OCI-LY7 (cell line): Measurements from ENCODE around the gene ADM2. TPM values are rescaled to one million over a fixed set of nuclear protein-coding genes. Genes with fewer than 3 reads are reported as not detected.

Experiments used
- BruUV-seq: library from RNA; stranded (reverse); fragments of 400-500 nt; replicated peaks from 2 replicates; lab custom pipeline; 2021; lab: Mats Ljungman, UMichigan
- CTCF ChIA-PET: fragments of 300-600 bp; sonication (Branson Sonifier 250); formaldehyde crosslinking; loops from one replicate; lab custom pipeline; 2022; ENCODE audit warnings: antibody characterized with exemption; ENCODE audit not compliant: unreplicated experiment; lab: Charles Lee
- POLR2A ChIA-PET: fragments of 300-600 bp; sonication (Branson Sonifier 250); formaldehyde crosslinking; loops from one replicate; lab custom pipeline; 2022; ENCODE audit warnings: antibody characterized with exemption; lab: Charles Lee
- DNase-seq: peaks from one replicate; pipeline ENCODE4 v3.0.0-alpha.2; 2015; ENCODE audit warnings: low spot score
- H2AFZ ChIP-seq: fragments of 200-600 bp; sonication (generic), shearing (Covaris generic); 2 replicates; pipeline ENCODE4 v1.6.1; 2014; ENCODE audit warnings: mild to moderate bottlenecking, antibody characterized with exemption, low read length, moderate library complexity
- H3K27ac ChIP-seq: fragments of 200-600 bp; sonication (generic); 2 replicates; pipeline ENCODE4 v1.5.1; 2014; ENCODE audit warnings: mixed run types, low read depth, mild to moderate bottlenecking, moderate library complexity, low read length, inconsistent platforms; ENCODE audit not compliant: poor library complexity, severe bottlenecking
- H3K36me3 ChIP-seq: fragments of 200-600 bp; sonication (generic); 2 replicates; pipeline ENCODE4 v1.6.1; 2014; ENCODE audit warnings: mild to moderate bottlenecking, antibody characterized with exemption, low read length, moderate library complexity, mixed read lengths; ENCODE audit not compliant: insufficient read depth
- H3K4me1 ChIP-seq: fragments of 200-600 bp; sonication (generic); 2 replicates; pipeline ENCODE4 v1.5.1; 2014; ENCODE audit warnings: mild to moderate bottlenecking, low read length; ENCODE audit not compliant: insufficient read depth, poor library complexity, severe bottlenecking
- H3K4me2 ChIP-seq: fragments of 200-600 bp; sonication (generic); 2 replicates; pipeline ENCODE4 v1.6.1; 2014; ENCODE audit warnings: mild to moderate bottlenecking, low read length
- H3K4me3 ChIP-seq: fragments of 200-600 bp; sonication (generic); 2 replicates; pipeline ENCODE4 v1.5.1; 2014; ENCODE audit warnings: mild to moderate bottlenecking, low read depth, low read length; ENCODE audit not compliant: poor library complexity, severe bottlenecking
- H3K79me2 ChIP-seq: fragments of 200-600 bp; sonication (generic); 2 replicates; pipeline ENCODE4 v1.6.1; 2016; ENCODE audit warnings: low read depth, mild to moderate bottlenecking, low read length, moderate library complexity, mixed read lengths; ENCODE audit not compliant: insufficient read depth
- H3K9me2 ChIP-seq: fragments of 200-600 bp; sonication (generic); 2 replicates; pipeline ENCODE4 v1.6.1; 2016; ENCODE audit warnings: mild to moderate bottlenecking, low read length, mixed read lengths; ENCODE audit not compliant: insufficient read depth
- H3K9me3 ChIP-seq: fragments of 200-600 bp; sonication (generic); 2 replicates; pipeline ENCODE4 v1.6.1; 2014; ENCODE audit warnings: mild to moderate bottlenecking, mixed run types, low read length, mixed read lengths
- H4K20me1 ChIP-seq: fragments of 200-600 bp; sonication (generic); 2 replicates; pipeline ENCODE4 v1.6.1; 2014; ENCODE audit warnings: mild to moderate bottlenecking, antibody characterized with exemption, low read length, moderate library complexity, mixed read lengths; ENCODE audit not compliant: insufficient read depth
- CTCF ChIP-seq: fragments of 200-600 bp; sonication (generic); conservative IDR thresholded peaks from 2 replicates; pipeline ENCODE4 v1.5.1; 2014; ENCODE audit warnings: mild to moderate bottlenecking, antibody characterized with exemption, low read length, moderate library complexity, mixed read lengths
- EZH2phosphoT487 ChIP-seq: fragments of 200-600 bp; sonication (generic); IDR thresholded peaks from 2 replicates; pipeline ENCODE4 v1.6.1; 2018; ENCODE audit warnings: low read depth, borderline replicate concordance, mild to moderate bottlenecking, mixed run types, antibody characterized with exemption, low read length, moderate library complexity, mixed read lengths
- intact Hi-C: fragments of 100-400 bp; cut with micrococcal nuclease; formaldehyde crosslinking; loops from one replicate; pipeline ENCODE4 v1.10.0; 2022; ENCODE audit not compliant: unreplicated experiment
- total RNA-seq, 2 experiments: library from RNA; depleted of rRNA in 1 of 2; stranded (reverse); fragments of >200 nt in 1 of 2; shearing (Covaris generic) in 1 of 2; gene quantifications; 2 replicates each; pipeline ENCODE4 v1.2.3, GENCODE V29; 2014 to 2022

The ADM2 gene
- total RNA-seq, 2 experiments from 2014 or later = 4.3 to 7.9 TPM

- TF ChIP-seq EZH2phosphoT487 (no peak), CTCF (no peak)
- no peak for DNase-seq
- no peak overlapping the region for H3K4me3 ChIP-seq
- POLR2A ChIA-PET = no interaction called here
- no peaks in the 10 kb centered on the region for H4K20me1 ChIP-seq
- no peak overlapping the region for H2AFZ ChIP-seq
- H3K27ac ChIP-seq = no peak overlapping the region
- intact Hi-C loops = no loop called here
- CTCF ChIA-PET = no interaction called here
- no peaks in the 10 kb centered on the region for H3K9me2 ChIP-seq
- H3K36me3 ChIP-seq = no peaks in the 10 kb centered on the region
- no peaks in the 10 kb centered on the region for H3K79me2 ChIP-seq
- no peak overlapping the region; the same call in 1 of the 2 replicates for H3K4me2 ChIP-seq
- BruUV-seq = no TSS peak
- H3K9me3 ChIP-seq = no peaks in the 10 kb centered on the region
- H3K4me1 ChIP-seq = peaks cover 18% of the 10 kb centered on the region
These were observed 6.1 kb downstream of the ADM2 start for GRCh38 chr22:50487290-50488005.

- POLR2A ChIA-PET = no interaction called here
- CTCF ChIA-PET = no interaction called here
- Histone ChIP-seq H3K36me3 (no peaks in the 10 kb centered on the region), H3K9me3 (no peaks in the 10 kb centered on the region), H3K27ac (no peak overlapping the region), H3K4me2 (no peak overlapping the region), H3K9me2 (no peaks in the 10 kb centered on the region), H3K79me2 (no peaks in the 10 kb centered on the region), H3K4me1 (peaks cover 18% of the 10 kb centered on the region), H3K4me3 (no peak overlapping the region), H2AFZ (no peak overlapping the region), H4K20me1 (no peaks in the 10 kb centered on the region)
- DNase-seq = no peak
- TF ChIP-seq CTCF (no peak), EZH2phosphoT487 (no peak)
- BruUV-seq = no TSS peak
- intact Hi-C loops = no loop called here
These were observed 6.8 kb downstream of the ADM2 start for GRCh38 chr22:50488006-50488677.

GRCh38 chr22:50488886-50489285, 7.5 kb downstream of the ADM2 start:
- no peak overlapping the region for H2AFZ ChIP-seq
- H3K4me1 ChIP-seq = peaks cover 17% of the 10 kb centered on the region
- H3K4me3 ChIP-seq = no peak overlapping the region
- no peaks in the 10 kb centered on the region for H4K20me1 ChIP-seq
- H3K27ac ChIP-seq = no peak overlapping the region
- no peaks in the 10 kb centered on the region for H3K9me3 ChIP-seq
- H3K9me2 ChIP-seq = no peaks in the 10 kb centered on the region
- H3K79me2 ChIP-seq = no peaks in the 10 kb centered on the region
- no peak overlapping the region for H3K4me2 ChIP-seq
- no peaks in the 10 kb centered on the region for H3K36me3 ChIP-seq
- ChIA-PET POLR2A (no interaction called here), CTCF (no interaction called here)
- intact Hi-C loops = no loop called here
- DNase-seq = no peak
- no TSS peak for BruUV-seq
- no peak for TF ChIP-seq EZH2phosphoT487
- TF ChIP-seq CTCF = no peak
